ENCODE results near the gene SUSD6. TPM values are rescaled to one million over a fixed set of nuclear protein-coding genes. Genes with fewer than 3 reads are reported as not detected.

SUSD6 gene
- polyA plus RNA-seq, 1 of the 3 experiments (the other 2 are of a cell fraction) = 8.5 TPM

- Histone ChIP-seq H3K9ac (no peak overlapping the region), H3K4me2 (no peak overlapping the region), H3K36me3 (replicated peaks in 1 of 2; ENCODE audit: control insufficient read depth in 1 of 2, insufficient read depth in 2 of 2, low read length in 1 of 2) (no peaks in the 10 kb centered on the region), H3K9me2 (no peaks in the 10 kb centered on the region), H3K4me1 (ENCODE audit: control insufficient read depth in 1 of 2, insufficient read depth in 2 of 2, low read depth in 1 of 2, low read length in 1 of 2) (peaks cover 0 to 2% of the 10 kb centered on the region in 2 experiments; a peak in 1 of 4 replicates), H3F3A (replicated peaks; ENCODE audit: insufficient read depth) (no peaks in the 10 kb centered on the region), H3K79me2 (ENCODE audit: insufficient read depth) (no peaks in the 10 kb centered on the region), H3K27ac (ENCODE audit: low read depth in 2 of 2, low read length in 1 of 2) (no peak overlapping the region), H2AFZ (ENCODE audit: low read depth) (no peak overlapping the region), H3K9me3 (no peaks in the 10 kb centered on the region), H3K4me3 (ENCODE audit: low read depth in 2 of 2, low read length in 1 of 2) (no peak overlapping the region), H3K27me3 (ENCODE audit: insufficient read depth) (peaks cover 20% of the 10 kb centered on the region), H4K20me1 (ENCODE audit: insufficient read depth) (no peaks in the 10 kb centered on the region)
- ChIA-PET POLR2A (interaction anchor here (1.6 kb wide), 1 partner anchor 26 kb away, joined by 3 read pairs; no protein-coding TSS in a partner anchor), CTCF (interaction anchor here (0.6 to 12.6 kb wide), 32 partner anchors 11 to 744 kb away, joined by 3 to 368 read pairs (median 4); partner anchors contain the start of gene SUSD6)
- WGBS (ENCODE audit: low lambda C conversion rate) = 84% methylated on average over 12 of the region's 15 CpGs
- no peak for DNase-seq
- TF ChIP-seq RCOR1 (IDR thresholded peaks at IDR 0.05; ENCODE audit: low read length) (no peak), POLR2AphosphoS5 (IDR thresholded peaks at IDR 0.05; ENCODE audit: low read depth, low read length) (no peak), GABPA (IDR thresholded peaks at IDR 0.05; ENCODE audit: low read depth) (no peak), SIN3A (IDR thresholded peaks at IDR 0.05; ENCODE audit: borderline replicate concordance, low read depth, low read length) (no peak), GATA2 (CRISPR knock-in tag; IDR thresholded peaks at IDR 0.05) (no peak), RAD21 (IDR thresholded peaks at IDR 0.05; ENCODE audit: low read length) (no peak), MEF2A (IDR thresholded peaks at IDR 0.05; ENCODE audit: borderline replicate concordance, low read depth) (no peak), CHD2 (IDR thresholded peaks at IDR 0.05; ENCODE audit: low read length, partially characterized antibody) (no peak), MXI1 (IDR thresholded peaks at IDR 0.05; ENCODE audit: low read depth, low read length) (no peak), SMC3 (IDR thresholded peaks at IDR 0.05; ENCODE audit: low read depth, low read length) (no peak), YY1 (IDR thresholded peaks at IDR 0.05; ENCODE audit: low read depth) (no peak), NFIC (IDR thresholded peaks at IDR 0.05; ENCODE audit: borderline replicate concordance) (no peak), TAF1 (IDR thresholded peaks at IDR 0.05; ENCODE audit: borderline replicate concordance, low read depth, low read length) (no peak), ELF1 (IDR thresholded peaks at IDR 0.05) (no peak), EZH2phosphoT487 (IDR thresholded peaks at IDR 0.05; ENCODE audit: borderline replicate concordance, low read depth) (no peak), USF1 (IDR thresholded peaks at IDR 0.05; ENCODE audit: borderline replicate concordance, low read depth) (no peak)
- TF ChIP-seq, protein P1, sequence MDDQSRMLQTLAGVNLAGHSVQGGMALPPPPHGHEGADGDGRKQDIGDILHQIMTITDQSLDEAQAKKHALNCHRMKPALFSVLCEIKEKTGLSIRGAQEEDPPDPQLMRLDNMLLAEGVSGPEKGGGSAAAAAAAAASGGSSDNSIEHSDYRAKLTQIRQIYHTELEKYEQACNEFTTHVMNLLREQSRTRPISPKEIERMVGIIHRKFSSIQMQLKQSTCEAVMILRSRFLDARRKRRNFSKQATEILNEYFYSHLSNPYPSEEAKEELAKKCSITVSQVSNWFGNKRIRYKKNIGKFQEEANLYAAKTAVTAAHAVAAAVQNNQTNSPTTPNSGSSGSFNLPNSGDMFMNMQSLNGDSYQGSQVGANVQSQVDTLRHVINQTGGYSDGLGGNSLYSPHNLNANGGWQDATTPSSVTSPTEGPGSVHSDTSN (IDR thresholded peaks at IDR 0.05) = no peak
- TF ChIP-seq, protein P2, sequence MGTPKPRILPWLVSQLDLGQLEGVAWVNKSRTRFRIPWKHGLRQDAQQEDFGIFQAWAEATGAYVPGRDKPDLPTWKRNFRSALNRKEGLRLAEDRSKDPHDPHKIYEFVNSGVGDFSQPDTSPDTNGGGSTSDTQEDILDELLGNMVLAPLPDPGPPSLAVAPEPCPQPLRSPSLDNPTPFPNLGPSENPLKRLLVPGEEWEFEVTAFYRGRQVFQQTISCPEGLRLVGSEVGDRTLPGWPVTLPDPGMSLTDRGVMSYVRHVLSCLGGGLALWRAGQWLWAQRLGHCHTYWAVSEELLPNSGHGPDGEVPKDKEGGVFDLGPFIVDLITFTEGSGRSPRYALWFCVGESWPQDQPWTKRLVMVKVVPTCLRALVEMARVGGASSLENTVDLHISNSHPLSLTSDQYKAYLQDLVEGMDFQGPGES (IDR thresholded peaks at IDR 0.05; ENCODE audit: low read depth, low read length) = no peak
- TF ChIP-seq, protein P3, sequence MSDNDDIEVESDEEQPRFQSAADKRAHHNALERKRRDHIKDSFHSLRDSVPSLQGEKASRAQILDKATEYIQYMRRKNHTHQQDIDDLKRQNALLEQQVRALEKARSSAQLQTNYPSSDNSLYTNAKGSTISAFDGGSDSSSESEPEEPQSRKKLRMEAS (IDR thresholded peaks at IDR 0.05; ENCODE audit: low read depth) = no peak
Observed at GRCh38 chr14:69573831-69574262, 37.5 kb upstream of the SUSD6 start.
